Karpas-422 (cell line): ENCODE results near the gene SOX5. TPM values are rescaled to one million over a fixed set of nuclear protein-coding genes. Genes with fewer than 3 reads are reported as not detected.

ENCODE experiments used
- DNase-seq: peaks from one replicate; pipeline ENCODE4 v3.0.0-alpha.2; 2015
- H2AFZ ChIP-seq: fragments of 200-600 bp; sonication (generic); 2 replicates; pipeline ENCODE4 v1.6.1; 2014; ENCODE audit warnings: antibody characterized with exemption, low read length, mixed read lengths
- H3K27ac ChIP-seq: fragments of 200-600 bp; sonication (generic); 2 replicates; pipeline ENCODE4 v1.5.1; 2014; ENCODE audit warnings: mild to moderate bottlenecking, low read length, moderate library complexity
- H3K27me3 ChIP-seq: fragments of 200-600 bp; sonication (generic); 2 replicates; pipeline ENCODE4 v1.6.1; 2014; ENCODE audit warnings: low read length, mixed read lengths
- H3K36me3 ChIP-seq: fragments of 200-600 bp; sonication (generic); 2 replicates; pipeline ENCODE4 v1.6.1; 2014; ENCODE audit warnings: low read length, mixed read lengths; ENCODE audit not compliant: insufficient read depth
- H3K4me1 ChIP-seq: fragments of 200-600 bp; sonication (generic); 2 replicates; pipeline ENCODE4 v1.6.1; 2014; ENCODE audit warnings: mild to moderate bottlenecking, low read length, mixed read lengths
- H3K4me2 ChIP-seq: fragments of 200-600 bp; sonication (generic); 2 replicates; pipeline ENCODE4 v1.6.1; 2014; ENCODE audit warnings: low read length, low read depth, mild to moderate bottlenecking; ENCODE audit not compliant: poor library complexity, severe bottlenecking
- H3K4me3 ChIP-seq: fragments of 200-600 bp; sonication (generic); 2 replicates; pipeline ENCODE4 v1.5.1; 2014; ENCODE audit warnings: mild to moderate bottlenecking, antibody characterized with exemption, low read length, mixed read lengths
- H3K79me2 ChIP-seq: fragments of 200-600 bp; sonication (generic); 2 replicates; pipeline ENCODE4 v1.6.1; 2014; ENCODE audit warnings: mild to moderate bottlenecking, low read length, mixed read lengths
- H3K9ac ChIP-seq: fragments of 200-600 bp; sonication (generic); 2 replicates; pipeline ENCODE4 v1.6.0; 2014; ENCODE audit warnings: low read length
- H3K9me2 ChIP-seq: fragments of 200-600 bp; sonication (generic), shearing (Covaris generic); replicated peaks from 2 replicates; pipeline ENCODE4 v1.6.0; 2014; ENCODE audit warnings: mild to moderate bottlenecking, low read length, moderate library complexity; ENCODE audit not compliant: insufficient read depth
- H3K9me3 ChIP-seq: fragments of 300-700, 200-600 bp; sonication (generic); 2 replicates; pipeline ENCODE4 v1.6.1; 2014; ENCODE audit warnings: low read length, mixed read lengths
- H4K20me1 ChIP-seq: fragments of 200-600 bp; sonication (generic); 2 replicates; pipeline ENCODE4 v1.6.1; 2014; ENCODE audit warnings: mild to moderate bottlenecking, antibody characterized with exemption, low read length, low read depth; ENCODE audit not compliant: insufficient read depth
- total RNA-seq: library from RNA; depleted of rRNA; stranded (reverse); fragments of >200 nt; shearing (Covaris generic); gene quantifications from 2 replicates; pipeline ENCODE4 v1.2.3, GENCODE V29; 2014; ENCODE audit warnings: low replicate concordance

The SOX5 gene
- total RNA-seq, 1 experiment from 2014 or later = 30.5 TPM

DNA sequence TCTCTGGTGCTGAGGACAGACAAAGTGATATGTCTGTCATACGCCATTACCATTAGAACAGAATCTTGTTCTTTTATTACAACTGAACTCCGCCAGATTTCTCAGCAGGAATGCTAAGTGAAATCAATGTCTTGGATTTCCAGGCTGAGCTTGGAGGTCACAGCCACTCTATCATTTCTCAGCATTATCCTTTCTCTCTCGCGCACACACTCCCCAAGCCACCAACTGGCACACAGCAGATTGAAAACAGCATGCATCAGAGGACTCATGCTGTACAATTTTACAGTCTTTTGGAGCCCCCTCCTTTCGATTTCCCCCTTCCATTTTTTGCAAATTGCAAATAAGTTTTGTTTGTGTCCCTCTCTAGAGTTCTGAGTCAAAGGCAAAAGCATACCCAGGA lies 348.6 kb downstream of the SOX5 start:
- H3K9me2 ChIP-seq = 0 out of 2 replicates have a peak, but pooled peaks cover 4% of the 10 kb centered on the region
- no peak for DNase-seq

DNA sequence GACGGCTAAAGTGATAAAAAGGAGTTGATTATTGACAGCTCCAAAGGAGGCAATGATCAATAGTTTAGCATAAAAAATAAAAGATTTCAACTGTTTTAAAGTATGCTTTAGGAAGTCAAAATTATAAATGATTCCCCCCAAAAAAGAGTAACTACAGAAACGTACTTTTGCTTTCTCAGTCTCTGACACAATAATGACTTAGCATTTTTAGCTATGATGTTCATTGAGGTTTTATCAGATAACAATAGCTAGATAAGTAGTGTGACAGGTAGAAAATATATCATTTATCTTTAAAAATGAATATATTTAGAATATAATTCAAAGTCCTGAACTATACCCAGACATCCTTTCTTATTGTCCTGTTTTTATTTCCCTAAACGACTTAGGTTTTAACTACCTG lies 352.9 kb downstream of the SOX5 start:
- no peak overlapping the region for H3K4me2 ChIP-seq
- H3K27ac ChIP-seq = no peak overlapping the region
- no peak for DNase-seq
- H3K9me3 ChIP-seq = peaks cover 13% of the 10 kb centered on the region
- no peaks in the 10 kb centered on the region for H4K20me1 ChIP-seq
- H3K36me3 ChIP-seq = no peaks in the 10 kb centered on the region
- H3K4me3 ChIP-seq = no peak overlapping the region
- H3K9ac ChIP-seq = no peak overlapping the region
- no peaks in the 10 kb centered on the region for H3K79me2 ChIP-seq
- no peaks in the 10 kb centered on the region for H3K4me1 ChIP-seq
- no peaks in the 10 kb centered on the region for H3K9me2 ChIP-seq
- no peaks in the 10 kb centered on the region for H3K27me3 ChIP-seq
- H2AFZ ChIP-seq = no peak overlapping the region

More for the DNA sequence above, 348.6 kb downstream of the SOX5 start:
- Histone ChIP-seq H4K20me1 (no peaks in the 10 kb centered on the region), H3K9me3 (peaks cover 13% of the 10 kb centered on the region), H3K4me3 (no peak overlapping the region), H3K4me2 (no peak overlapping the region), H3K79me2 (no peaks in the 10 kb centered on the region), H3K27ac (no peak overlapping the region), H3K4me1 (no peaks in the 10 kb centered on the region), H3K27me3 (no peaks in the 10 kb centered on the region), H2AFZ (no peak overlapping the region), H3K36me3 (no peaks in the 10 kb centered on the region), H3K9ac (no peak overlapping the region)

DNA sequence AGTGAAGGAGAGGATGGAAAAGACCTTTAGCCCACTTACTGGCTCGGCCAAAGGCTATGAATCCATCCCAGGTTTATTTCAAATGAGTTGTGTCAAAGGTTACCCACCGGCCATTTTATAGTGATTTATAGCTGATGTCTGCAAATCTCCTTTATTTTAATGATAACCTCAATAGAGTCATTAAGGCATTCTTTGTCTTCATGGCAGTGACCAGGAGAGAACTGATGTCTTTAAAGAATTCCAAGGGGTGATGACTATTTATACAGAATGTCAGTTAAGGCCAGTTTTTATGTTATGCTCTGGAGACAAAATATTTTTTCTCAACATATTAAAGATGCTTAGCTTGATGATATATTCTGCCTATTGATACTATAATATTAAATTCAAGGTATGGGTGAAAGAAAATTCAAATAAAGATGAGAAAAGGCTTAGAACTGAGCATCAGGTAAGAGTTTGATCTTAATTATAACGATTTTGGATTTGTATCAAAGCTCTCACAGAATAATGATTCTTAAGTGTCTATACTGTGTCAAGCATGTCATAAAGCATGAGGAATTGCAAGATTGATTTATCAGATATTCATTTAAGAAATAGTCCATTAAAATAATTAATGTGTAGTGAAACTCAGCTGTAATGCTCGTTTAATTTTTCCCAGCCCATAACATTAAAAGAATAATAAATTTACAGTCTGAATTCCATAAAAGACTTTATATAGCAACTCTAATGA lies 361.5 kb downstream of the SOX5 start:
- H4K20me1 ChIP-seq = no peaks in the 10 kb centered on the region
- no peaks in the 10 kb centered on the region for H3K4me1 ChIP-seq
- no peak overlapping the region for H3K9ac ChIP-seq
- no peak overlapping the region for H3K27ac ChIP-seq
- DNase-seq = no peak
- H3K9me3 ChIP-seq = no peaks in the 10 kb centered on the region
- H2AFZ ChIP-seq = no peak overlapping the region
- H3K27me3 ChIP-seq = no peaks in the 10 kb centered on the region
- H3K36me3 ChIP-seq = no peaks in the 10 kb centered on the region
- H3K9me2 ChIP-seq = no peaks in the 10 kb centered on the region
- no peak overlapping the region for H3K4me2 ChIP-seq
- H3K79me2 ChIP-seq = no peaks in the 10 kb centered on the region
- no peak overlapping the region for H3K4me3 ChIP-seq

DNA sequence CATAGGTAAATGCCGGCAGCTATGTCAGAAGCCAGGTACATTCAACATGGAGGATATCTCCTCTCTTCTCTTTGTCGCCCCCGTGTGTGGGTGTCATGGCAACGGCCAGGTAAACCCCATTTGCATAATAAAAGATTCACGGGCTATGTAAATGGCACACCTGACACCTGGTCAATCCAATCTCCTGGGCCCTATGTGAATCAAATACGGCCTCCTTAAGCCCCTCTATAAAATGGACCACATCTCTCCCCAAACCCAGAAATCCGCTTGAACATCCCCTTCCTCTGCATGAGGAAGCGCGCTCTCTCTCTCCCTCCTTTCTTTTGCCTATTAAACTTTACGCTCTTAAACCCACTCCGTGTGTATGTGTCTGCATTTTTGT lies 363.7 kb downstream of the SOX5 start:
- Histone ChIP-seq H3K36me3 (no peaks in the 10 kb centered on the region), H3K27me3 (no peaks in the 10 kb centered on the region), H3K4me3 (no peak overlapping the region), H3K9me2 (no peaks in the 10 kb centered on the region), H3K27ac (no peak overlapping the region), H2AFZ (no peak overlapping the region), H3K79me2 (no peaks in the 10 kb centered on the region), H4K20me1 (no peaks in the 10 kb centered on the region), H3K4me1 (no peaks in the 10 kb centered on the region), H3K4me2 (no peak overlapping the region), H3K9ac (no peak overlapping the region), H3K9me3 (no peaks in the 10 kb centered on the region)
- DNase-seq = no peak

DNA sequence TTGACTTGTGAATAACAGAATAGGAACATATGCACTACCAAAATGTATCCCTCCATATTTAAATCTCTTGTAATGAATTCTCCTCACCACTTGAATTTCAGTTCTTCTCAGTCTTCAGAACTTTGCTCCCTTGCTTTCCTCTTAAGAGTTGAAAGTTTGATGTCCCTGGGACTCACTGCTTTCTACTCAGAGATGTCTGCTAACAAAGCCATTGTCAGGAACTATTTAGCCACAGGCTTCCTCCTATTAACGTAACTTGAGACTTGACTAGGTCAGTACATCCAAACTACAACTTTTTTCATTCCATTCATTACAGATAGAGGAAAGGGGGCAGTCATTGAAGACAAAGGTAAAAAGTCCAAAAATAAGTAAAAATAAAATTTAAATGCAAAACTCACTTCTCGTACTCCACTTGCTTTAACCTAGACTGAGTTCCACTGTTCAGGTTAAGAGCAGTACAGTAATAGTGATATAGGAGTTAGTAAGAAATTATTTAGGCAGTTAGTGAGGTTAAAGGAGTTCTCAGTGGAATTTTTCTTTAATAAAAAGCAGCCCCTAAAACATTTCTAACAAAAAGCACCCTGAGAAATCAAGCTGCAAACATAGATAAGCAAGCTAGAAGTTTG lies 364.2 kb downstream of the SOX5 start:
- no peak overlapping the region for H3K9ac ChIP-seq
- no peak overlapping the region for H2AFZ ChIP-seq
- H3K27ac ChIP-seq = no peak overlapping the region
- H3K36me3 ChIP-seq = no peaks in the 10 kb centered on the region
- no peaks in the 10 kb centered on the region for H3K9me2 ChIP-seq
- H3K79me2 ChIP-seq = no peaks in the 10 kb centered on the region
- H3K9me3 ChIP-seq = no peaks in the 10 kb centered on the region
- H4K20me1 ChIP-seq = no peaks in the 10 kb centered on the region
- no peaks in the 10 kb centered on the region for H3K4me1 ChIP-seq
- no peaks in the 10 kb centered on the region for H3K27me3 ChIP-seq
- no peak for DNase-seq
- no peak overlapping the region for H3K4me3 ChIP-seq
- no peak overlapping the region for H3K4me2 ChIP-seq

DNA sequence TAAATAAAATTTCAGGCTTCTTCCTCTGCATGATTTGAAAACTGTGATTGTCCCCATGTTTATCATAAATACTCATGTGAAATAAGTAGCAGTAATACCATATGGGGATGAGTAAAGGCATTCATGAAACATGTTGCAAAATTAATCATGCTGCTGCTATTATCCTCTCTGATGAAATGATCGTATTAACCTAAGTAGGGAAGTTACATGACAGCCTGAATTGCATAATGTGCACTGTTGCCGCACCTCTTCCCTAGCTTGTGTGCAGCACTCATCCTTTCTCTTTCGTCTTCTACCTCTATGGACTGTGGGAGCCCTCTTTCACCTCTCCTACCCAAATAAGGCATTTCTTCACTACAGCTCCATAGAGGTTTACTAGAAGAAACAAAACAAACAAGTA lies 367.6 kb downstream of the SOX5 start:
- no peak overlapping the region for H3K9ac ChIP-seq
- H3K27ac ChIP-seq = no peak overlapping the region
- no peaks in the 10 kb centered on the region for H3K79me2 ChIP-seq
- no peak for DNase-seq
- no peaks in the 10 kb centered on the region for H3K9me2 ChIP-seq
- no peak overlapping the region for H3K4me2 ChIP-seq
- H4K20me1 ChIP-seq = no peaks in the 10 kb centered on the region
- H3K4me3 ChIP-seq = no peak overlapping the region
- no peaks in the 10 kb centered on the region for H3K9me3 ChIP-seq
- H3K4me1 ChIP-seq = no peaks in the 10 kb centered on the region
- H3K36me3 ChIP-seq = no peaks in the 10 kb centered on the region
- no peaks in the 10 kb centered on the region for H3K27me3 ChIP-seq
- H2AFZ ChIP-seq = no peak overlapping the region

DNA sequence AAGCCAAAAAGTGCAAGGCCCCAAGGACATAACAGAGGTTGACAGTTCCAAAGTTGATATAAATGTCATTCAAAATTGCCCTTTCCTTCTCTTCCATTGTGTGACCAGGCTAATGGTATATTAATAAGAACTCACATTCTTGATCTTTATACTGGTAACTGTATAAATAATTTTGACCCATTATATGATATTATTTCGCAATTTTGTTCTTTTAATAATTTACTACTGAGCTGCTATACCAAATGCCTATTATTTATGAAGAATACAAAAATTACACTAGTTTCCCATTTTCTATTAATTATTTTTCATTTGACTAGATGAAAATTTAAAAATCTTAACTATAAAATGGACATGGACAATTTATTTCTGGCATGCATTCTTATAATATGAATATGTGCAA lies 370.2 kb downstream of the SOX5 start:
- Histone ChIP-seq H3K9ac (no peak overlapping the region), H3K4me1 (no peaks in the 10 kb centered on the region), H3K4me2 (no peak overlapping the region), H3K27ac (no peak overlapping the region), H4K20me1 (no peaks in the 10 kb centered on the region), H2AFZ (no peak overlapping the region), H3K4me3 (no peak overlapping the region), H3K27me3 (no peaks in the 10 kb centered on the region), H3K9me2 (no peaks in the 10 kb centered on the region), H3K79me2 (no peaks in the 10 kb centered on the region), H3K36me3 (no peaks in the 10 kb centered on the region), H3K9me3 (no peaks in the 10 kb centered on the region)
- DNase-seq = no peak

DNA sequence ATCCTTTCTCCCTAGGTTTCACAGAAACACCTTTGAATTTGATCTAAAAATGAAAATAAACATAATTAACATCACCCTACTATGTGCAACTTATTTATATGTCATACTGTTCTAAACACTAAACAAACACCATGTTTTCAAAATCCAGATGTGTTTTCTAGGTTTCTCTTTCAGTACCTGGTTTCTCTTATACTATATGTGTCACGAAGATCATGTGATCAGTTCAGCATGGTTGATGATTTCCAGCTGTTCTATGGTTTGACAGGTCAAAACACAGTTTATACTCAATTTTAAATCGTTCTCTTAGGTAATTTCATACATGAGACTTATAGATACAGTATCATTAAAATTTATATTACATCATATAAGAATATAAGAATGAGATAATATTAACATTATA lies 373.1 kb downstream of the SOX5 start:
- H3K4me2 ChIP-seq = no peak overlapping the region
- no peaks in the 10 kb centered on the region for H3K9me3 ChIP-seq
- H3K27me3 ChIP-seq = no peaks in the 10 kb centered on the region
- H3K9ac ChIP-seq = no peak overlapping the region
- H3K27ac ChIP-seq = no peak overlapping the region
- H4K20me1 ChIP-seq = no peaks in the 10 kb centered on the region
- no peaks in the 10 kb centered on the region for H3K79me2 ChIP-seq
- no peaks in the 10 kb centered on the region for H3K4me1 ChIP-seq
- DNase-seq = no peak
- no peak overlapping the region for H2AFZ ChIP-seq
- no peaks in the 10 kb centered on the region for H3K9me2 ChIP-seq
- no peaks in the 10 kb centered on the region for H3K36me3 ChIP-seq
- H3K4me3 ChIP-seq = no peak overlapping the region
